Inferior parietal cortex (tissue), 1 donor: ENCODE data around the gene CMBL.
"Not testable (repeated sequence)": the region's sequence is repeated elsewhere in the genome, so short reads cannot be mapped to it uniquely, and the experiment has no call there.

Experiments
- DNase-seq: peaks from one replicate; pipeline ENCODE4 v3.0.0-alpha.2; 2016; ENCODE audit errors: extremely low spot score

Gene CMBL

DNA sequence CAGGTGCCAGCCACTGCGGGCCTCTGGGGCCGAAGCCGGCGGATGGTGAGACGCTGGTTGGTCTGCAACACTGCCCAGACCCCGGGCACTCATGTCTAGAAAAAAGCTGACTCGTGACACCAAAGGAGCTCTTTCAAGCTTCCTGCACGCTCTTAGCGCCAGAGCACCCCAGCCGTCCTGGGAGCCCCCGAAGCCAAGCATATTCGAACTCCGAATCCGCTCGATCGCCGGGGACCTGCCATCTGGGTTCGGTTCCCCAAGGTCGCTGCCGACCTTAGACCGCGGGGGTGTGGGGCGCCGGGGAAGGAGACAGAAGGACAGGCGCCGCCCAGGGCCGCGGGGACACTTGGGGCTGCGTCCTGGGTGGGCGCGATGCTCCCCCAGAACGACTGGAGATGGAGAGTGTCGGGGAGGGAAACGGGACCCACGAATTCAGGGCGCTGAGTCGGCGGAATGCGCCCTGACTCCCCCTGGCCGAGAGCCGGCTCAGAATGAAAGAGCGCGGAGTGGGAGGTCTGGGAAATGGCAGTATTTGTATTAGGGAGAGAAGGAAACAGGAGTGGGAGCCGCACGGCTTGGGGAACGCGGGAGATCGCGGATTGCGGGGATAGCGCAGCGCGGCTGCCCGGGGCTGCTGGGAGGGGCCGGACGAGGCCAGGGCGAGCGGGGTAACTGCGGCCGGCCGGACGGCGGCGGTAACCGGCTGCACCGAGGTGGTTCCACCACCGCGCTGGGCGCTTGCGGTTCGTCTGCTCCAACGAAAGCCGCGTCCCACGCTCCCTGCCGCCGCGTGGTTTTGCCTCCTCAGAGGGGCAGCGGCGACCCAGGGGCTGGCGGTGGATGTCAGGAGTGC, 25.7 kb upstream of the CMBL start:
- no peak for DNase-seq

DNA sequence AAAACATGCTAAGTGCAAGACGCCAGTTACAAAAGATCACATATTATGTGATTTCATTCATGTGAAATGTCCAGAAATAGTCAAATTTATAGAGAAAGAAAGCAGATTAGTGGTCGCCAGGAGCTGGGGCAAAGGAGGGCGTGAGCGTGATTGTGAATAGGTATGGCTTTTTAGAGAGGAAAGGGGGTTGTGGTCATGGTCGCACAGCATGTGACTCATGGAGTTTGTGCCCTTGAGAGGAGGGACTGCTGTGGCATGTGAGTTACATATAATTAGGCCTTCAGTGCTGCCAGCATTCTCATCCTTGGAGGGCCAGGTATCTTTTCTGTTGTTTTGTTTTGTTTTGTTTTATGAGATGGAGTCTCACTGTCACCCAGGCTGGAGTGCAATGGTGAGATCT, 24.6 kb upstream of the CMBL start:
- no peak for DNase-seq

DNA sequence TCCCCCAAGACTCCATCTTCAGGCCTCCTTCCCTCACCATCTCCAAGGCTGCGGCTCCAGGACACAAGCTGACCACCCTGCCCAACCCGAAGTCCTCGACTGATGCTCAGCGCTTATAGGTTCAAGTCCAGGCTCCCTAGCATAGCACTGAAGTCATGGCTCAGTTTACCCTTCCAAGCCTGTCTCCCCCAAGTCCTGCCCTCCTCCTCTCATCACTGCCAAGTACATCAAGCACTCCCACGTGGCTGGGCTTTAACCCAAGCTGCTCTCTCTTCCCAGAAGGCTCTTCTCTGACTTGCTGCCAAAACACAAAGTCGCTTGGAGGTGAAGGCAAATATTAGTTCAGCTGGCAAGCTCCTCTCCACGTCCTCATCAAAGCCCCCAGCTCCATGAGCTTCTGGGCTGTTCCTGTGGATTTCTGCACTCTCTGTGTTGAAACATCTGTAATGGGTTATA, 23.7 kb upstream of the CMBL start:
- no peak for DNase-seq

DNA sequence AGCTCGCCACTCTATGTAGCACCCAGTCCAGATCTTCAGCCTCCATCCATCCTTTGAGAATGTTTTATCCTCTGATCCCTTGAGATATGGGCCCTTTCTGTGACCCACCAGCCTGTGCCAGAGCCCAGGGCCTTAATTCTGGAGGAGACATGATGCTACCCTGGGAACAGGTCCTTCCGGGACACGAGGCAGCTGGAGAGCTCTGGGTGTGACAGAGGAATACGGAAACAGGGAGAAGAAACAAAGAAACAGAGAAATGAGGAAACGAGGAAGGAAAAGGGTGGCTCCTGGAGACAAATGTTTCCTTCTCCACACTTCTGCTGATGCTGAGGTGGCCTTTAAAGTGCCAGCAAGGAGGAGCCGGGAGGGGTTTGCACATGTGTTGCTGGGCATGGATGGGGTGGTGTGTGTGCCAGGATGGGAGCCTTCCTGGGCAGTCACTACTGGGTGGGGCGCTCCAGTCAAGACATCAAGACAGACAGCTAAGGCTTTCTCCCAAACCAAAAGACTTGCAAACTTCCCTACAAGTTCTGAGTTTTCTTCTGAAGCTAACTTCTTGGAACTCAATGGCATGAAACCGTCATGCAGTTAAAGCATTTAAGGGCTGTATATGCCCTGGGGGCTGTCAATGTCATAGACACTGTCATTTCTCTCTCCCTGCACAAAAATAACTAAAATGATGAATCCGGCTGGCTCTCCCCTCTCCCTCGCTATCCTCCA, 23.0 kb upstream of the CMBL start:
- DNase-seq = no peak

DNA sequence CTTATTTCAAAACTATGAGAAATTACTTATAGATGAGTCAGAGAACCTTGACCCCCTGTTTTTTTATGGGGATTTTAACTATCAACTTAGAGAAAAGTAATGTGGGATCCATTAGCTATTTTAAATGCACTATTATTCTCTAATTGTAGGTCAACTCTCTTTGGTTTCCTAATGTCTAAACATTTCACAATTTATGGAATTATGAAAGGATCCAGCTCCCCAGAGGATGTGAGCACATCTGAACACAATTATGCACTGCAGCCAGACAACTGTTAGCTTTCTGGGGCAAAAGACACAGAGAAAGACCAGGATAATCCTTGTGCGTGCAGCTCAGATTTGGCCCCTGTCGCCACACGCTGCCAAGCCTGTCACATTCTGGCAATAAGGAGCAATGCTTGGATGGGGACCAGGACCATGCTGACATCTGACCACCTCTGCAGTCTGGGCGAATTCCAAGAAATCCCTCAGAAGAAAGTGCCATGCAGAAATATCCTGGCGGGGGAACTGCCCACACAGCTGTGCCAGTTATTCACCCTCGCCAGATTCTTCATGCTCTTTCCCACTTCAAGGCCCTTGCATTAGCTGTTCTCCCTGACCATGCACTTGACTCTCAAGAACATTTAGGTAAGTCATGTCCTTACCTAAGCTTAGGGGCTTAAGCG, 22.2 kb upstream of the CMBL start:
- no peak for DNase-seq

- DNase-seq = no peak
Observed at GRCh38 chr5:10329446-10329819, 21.7 kb upstream of the CMBL start.

- DNase-seq = no peak
Observed at GRCh38 chr5:10328323-10328722, 20.6 kb upstream of the CMBL start.

GRCh38 chr5:10324518-10325370, 17.0 kb upstream of the CMBL start:
- no peak for DNase-seq

DNA sequence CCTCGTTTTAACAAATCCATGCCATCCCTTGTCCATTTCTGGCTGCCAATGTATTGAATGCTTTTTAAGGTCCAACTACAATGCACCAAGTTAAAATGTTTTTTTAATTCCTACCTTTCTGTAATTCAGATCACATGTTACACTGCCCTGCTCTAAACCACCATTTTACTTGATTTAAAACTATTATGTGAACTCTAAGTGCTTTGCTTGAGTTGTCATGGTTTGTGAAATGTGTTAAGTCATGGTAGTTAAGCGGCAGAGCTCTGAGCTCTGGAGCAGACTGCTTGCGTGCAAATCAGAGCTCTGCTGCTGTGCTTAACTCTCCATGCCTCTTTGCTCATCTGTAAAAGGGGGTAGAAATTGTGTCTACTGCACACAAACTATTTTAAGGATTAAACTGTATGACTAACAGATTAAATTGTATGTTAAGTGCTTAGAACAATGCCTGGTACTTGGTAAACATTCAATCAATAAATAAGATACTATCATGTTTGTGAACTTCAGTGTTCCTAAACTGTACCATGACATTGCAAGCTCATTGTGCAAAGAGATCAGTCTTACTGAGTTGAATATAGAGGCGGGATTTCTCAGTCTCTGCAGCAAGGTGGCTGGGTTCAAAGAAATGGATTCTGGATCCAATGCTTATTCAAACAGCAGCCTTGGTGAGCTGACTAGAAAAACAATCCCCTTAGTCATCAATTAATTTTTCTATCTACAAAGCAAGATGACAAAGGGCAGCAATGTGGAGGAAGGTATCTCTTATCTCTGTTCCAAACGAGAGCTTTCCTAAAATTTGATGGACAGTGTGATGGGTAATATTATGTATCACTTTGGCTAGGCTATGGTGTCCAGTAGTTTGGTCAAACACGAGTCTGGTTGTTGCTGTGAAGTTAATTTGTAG, 16.1 kb upstream of the CMBL start:
- no peak for DNase-seq

DNA sequence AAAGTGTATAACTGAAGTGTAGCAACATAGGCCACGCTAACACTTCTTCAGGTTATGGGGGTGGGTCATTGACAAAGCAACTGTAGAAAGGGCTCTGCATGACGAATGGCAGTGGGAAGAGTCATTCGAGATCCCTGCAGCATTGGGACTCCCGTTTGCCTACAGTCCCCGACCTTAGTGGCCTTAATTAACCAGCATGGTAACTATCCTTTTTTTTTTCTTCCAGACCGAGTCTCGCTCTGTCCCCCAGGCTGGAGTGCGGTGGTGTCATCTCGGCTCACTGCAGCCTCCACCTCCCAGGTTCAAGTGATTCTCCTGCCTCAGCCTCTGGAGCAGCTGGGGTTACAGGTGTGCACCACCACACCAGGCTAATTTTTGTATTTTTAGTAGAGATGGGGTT, 14.2 kb upstream of the CMBL start:
- DNase-seq = no peak

DNA sequence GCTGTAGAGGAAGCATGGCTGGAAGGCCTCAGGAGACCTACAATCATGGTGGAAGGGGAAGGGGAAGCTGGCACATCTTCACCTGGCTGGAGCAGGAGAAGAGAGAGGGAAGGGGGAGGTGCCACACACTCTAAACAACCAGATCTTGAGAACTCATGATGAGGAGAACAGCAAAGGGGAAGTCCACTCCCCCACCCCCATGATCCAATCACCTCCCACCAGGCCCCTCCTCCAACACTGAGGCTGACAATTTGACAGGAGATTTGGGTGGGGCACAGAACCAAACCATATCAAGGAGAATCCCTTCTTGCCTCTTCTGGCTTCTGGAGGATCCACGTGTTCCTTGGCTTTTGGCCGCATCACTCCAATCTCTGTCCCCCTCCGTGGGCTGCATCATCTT, 13.1 kb upstream of the CMBL start:
- DNase-seq = no peak

DNA sequence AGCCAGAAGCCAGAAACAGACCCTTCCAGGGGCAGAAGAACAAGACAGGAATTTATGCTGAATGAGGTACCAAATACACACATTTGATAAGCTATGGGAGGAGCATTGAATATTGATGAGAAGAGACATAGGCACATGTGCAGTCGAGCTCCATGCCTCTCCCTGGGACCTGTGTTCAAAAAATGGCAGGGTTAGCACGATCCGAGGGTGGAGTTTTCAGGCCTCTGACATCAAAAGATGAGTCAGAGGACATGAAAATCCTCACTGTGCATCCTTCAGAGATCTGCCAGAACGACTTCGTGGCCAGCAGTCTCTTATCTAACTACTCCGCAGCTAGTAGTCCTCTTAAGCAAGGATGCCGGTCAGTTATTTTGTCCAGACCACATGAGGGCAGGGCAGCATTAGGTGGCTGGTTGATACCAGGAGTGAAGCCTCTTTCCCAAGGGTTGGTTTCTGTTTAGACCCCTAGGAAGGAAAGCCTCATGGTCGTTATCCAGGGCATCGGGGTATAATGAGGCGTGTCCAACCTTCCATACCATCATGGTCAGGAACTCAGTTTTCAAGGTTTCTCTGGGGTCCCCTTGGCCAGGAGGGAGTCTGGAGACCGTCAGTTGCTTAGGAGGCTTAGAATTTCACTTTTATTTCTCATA, 11.6 kb upstream of the CMBL start:
- DNase-seq = no peak

- DNase-seq = no peak
Observed at GRCh38 chr5:10317825-10318682, 10.4 kb upstream of the CMBL start.

DNA sequence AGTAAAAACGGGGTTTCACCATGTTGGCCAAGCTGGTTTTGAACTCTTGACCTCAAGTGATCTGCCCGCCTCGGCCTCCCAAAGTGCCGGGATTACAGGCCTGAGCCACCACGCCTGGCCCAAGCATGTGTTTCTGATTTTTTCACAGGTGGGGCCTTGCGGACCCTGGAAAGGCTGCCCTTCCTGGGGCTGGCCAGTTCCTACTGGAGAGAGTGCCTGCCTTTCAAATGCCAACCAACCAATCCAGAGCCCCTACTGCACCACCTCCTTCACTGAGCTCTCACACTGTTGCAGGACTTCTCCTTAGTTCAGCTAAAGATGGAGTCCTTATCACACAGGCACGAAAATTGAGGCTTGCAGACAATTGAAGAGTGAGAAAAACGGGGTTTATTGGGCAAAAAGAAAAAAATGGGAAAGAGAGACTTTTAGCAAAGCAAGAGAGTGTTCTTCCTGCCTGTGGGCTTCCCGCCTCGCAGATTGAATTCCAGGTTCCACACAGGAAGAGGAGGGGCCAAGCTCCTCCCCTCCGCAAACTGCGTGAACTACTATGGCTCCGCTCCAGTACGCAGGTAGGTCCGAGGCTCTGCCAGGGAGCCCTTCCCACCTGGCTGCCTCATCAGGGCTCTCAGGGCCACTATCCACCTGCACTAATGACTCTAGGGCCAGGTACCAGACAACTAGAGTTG, 8.3 kb upstream of the CMBL start:
- DNase-seq = no peak

GRCh38 chr5:10315201-10315600, 7.5 kb upstream of the CMBL start:
- no peak for DNase-seq

DNA sequence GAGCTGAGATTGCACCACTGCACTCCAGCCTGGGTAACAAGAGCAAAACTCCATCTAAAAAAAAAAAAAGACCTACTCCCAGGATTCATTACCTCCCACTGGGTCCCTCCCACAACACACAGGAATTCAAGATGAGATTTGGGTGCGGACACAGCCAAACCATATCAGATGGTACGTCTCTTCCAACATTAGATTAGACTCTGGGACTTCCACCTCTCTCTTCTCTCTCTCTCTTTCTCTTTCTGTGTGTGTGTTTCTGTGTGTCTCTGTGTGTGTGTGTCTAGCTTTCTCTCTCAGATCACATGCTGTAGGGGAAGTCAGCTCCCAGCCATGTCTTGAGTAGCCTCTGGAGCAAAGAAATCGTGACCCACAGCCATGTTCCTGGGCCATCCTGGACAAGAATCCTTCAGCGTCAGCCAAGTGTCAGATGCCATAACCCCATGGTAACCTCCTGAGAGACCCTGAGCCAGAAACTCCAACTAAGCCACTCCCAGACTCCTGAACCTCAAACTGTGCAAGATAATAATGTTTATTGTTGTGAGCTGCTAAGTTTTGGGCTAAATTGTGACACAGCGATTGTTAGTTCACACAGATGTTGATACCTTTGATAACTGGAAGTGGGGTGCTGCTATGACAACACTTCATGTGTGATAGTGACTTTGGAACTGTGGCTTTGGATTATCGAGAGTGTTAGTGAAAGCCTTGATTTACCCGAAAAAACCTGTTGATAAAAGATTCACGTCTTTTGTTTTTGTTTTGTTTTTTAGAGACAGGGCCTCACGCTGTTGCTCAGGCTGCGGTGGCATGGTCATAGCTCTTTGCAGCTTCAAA, 4.1 kb upstream of the CMBL start:
- DNase-seq = no peak

DNA sequence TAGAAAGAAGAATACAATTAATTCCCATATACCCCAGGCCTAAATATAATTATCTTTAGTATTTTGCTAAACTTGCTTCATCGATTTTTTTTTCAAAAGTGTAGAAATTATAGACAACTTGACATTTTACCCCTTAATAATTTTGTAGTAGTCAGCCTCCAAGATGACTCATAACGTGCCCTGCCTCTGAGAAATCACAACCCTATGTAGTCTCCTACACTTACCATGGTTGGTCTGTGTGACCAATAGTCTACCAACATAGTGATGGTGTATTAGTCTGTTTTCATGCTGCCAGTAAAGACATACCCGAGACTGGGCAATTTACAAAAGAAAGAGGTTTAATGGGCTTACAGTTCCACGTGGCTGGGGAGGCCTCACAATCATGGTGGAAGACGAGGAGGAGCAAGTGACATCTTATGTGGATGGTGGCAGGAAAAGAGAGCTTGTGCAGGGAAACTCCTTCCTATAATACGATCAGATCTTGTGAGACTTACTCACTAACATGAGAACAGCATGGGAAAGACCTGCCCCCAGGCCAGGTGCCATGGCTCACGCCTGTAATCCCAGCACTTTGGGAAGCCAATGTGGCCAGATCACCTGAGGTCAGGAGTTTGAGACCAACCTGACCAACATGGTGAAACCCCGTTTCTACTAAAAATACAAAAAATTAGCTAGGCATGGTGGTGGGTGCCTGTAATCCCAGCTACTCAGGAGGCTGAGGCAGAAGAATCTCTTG, 3.3 kb upstream of the CMBL start:
- not testable (repeated sequence) for DNase-seq
